Large intestine (tissue), 3 donors: ENCODE data around the gene BHLHE41. TPM values are rescaled to one million over a fixed set of nuclear protein-coding genes. Genes with fewer than 3 reads are reported as not detected.

Source experiments
- DNase-seq, 2 donors: peaks; one replicate each; pipeline versions ENCODE4 v3.0.0 to v3.0.0-alpha.2; 2013
- H3K27ac ChIP-seq: one replicate; pipeline ENCODE4 v1.5.1; 2013; ENCODE audit warnings: low read length
- H3K27me3 ChIP-seq: 2 replicates; pipeline ENCODE4 v1.6.1; 2013; ENCODE audit warnings: low read length; ENCODE audit not compliant: control insufficient read depth, insufficient read depth
- H3K36me3 ChIP-seq: 2 replicates; pipeline ENCODE4 v1.6.1; 2013; ENCODE audit warnings: low read length; ENCODE audit not compliant: control insufficient read depth, insufficient read depth
- H3K4me1 ChIP-seq: one replicate; pipeline ENCODE4 v1.6.1; 2013; ENCODE audit warnings: low read length; ENCODE audit not compliant: control insufficient read depth, insufficient read depth
- H3K4me3 ChIP-seq: one replicate; pipeline ENCODE4 v1.5.1; 2013; ENCODE audit warnings: low read length
- H3K9me3 ChIP-seq: one replicate; pipeline ENCODE4 v1.6.1; 2013; ENCODE audit warnings: mild to moderate bottlenecking, low read depth, low read length, moderate library complexity; ENCODE audit not compliant: control insufficient read depth
- WGBS: methylation state at CpG from one replicate; pipeline ENCODE4 v1.1.5; 2013; ENCODE audit warnings: low lambda C conversion rate; ENCODE audit not compliant: insufficient coverage; 5-methylcytosine and 5-hydroxymethylcytosine counted together
- polyA plus RNA-seq: library from polyadenylated mRNA; unstranded; fragments of 120-200 nt; gene quantifications from one replicate; pipeline ENCODE4 v1.2.1, GENCODE V29; 2013

BHLHE41 gene
- polyA plus RNA-seq, 1 donor, result 21.0 TPM

- Histone ChIP-seq H3K27ac (no peak overlapping the region), H3K9me3 (no peaks in the 10 kb centered on the region), H3K36me3 (no peaks in the 10 kb centered on the region), H3K4me1 (no peaks in the 10 kb centered on the region), H3K4me3 (no peak overlapping the region), H3K27me3 (peaks cover 10% of the 10 kb centered on the region)
- no peak for DNase-seq
- no CpG with 5 or more reads among the region's 5 CpGs for WGBS
These were observed 10.2 kb upstream of the BHLHE41 start for GRCh38 chr12:26135010-26135420.

GRCh38 chr12:26134540-26134939 is 9.7 kb upstream of the BHLHE41 start:
- no peak for DNase-seq
- Histone ChIP-seq H3K27me3 (peaks cover 13% of the 10 kb centered on the region), H3K27ac (no peak overlapping the region), H3K4me3 (no peak overlapping the region), H3K4me1 (no peaks in the 10 kb centered on the region), H3K36me3 (no peaks in the 10 kb centered on the region), H3K9me3 (no peaks in the 10 kb centered on the region)

DNA sequence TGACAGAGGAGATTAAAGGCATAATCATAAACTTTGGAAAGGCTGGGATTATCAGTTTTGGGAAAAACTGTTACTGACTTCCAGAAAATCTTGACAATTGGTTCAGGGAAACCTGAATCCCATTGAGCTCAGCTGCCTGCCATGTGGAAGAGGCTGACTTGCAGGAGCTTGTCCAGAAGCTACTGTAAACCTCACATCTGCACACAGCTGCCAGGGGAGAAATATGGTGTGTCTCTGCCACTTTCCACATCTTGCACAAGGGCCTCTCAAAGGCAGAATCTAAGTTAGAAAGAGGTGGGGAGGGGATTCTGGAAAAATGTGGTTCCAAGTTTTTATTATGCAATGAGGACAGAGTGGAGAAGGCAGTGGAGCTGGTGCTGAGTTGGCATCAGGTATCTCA is 8.7 kb upstream of the BHLHE41 start:
- Histone ChIP-seq H3K36me3 (no peaks in the 10 kb centered on the region), H3K27me3 (peaks cover 18% of the 10 kb centered on the region), H3K27ac (no peak overlapping the region), H3K4me3 (no peak overlapping the region), H3K4me1 (no peaks in the 10 kb centered on the region), H3K9me3 (no peaks in the 10 kb centered on the region)
- DNase-seq, result no peak

GRCh38 chr12:26132866-26133265 is 8.0 kb upstream of the BHLHE41 start:
- no peaks in the 10 kb centered on the region for H3K9me3 ChIP-seq
- DNase-seq, result no peak
- H3K4me3 ChIP-seq, result no peak overlapping the region
- no peak overlapping the region for H3K27ac ChIP-seq
- no peaks in the 10 kb centered on the region for H3K4me1 ChIP-seq
- WGBS, result no CpG with 5 or more reads among the region's 1 CpG
- H3K36me3 ChIP-seq, result no peaks in the 10 kb centered on the region
- peaks cover 24% of the 10 kb centered on the region for H3K27me3 ChIP-seq

DNA sequence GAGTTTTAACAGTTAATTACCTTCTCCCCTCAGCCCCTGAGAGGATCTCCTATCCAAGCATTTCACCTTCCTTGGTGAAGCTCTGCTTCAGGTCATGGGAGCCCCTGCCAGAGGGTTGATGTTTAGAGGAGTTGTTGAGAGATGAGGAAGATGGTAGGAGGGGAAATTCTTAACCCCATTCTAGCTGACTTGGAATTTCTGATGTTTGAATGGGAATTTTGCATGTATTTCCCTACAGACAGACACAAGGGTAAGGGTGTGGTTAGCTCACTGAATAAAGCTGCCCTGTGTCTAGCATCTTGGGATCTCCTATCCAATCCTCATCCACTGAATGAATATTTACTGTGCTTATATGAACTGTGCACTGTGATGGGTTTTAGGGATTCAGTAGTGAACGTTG is 7.1 kb upstream of the BHLHE41 start:
- no peaks in the 10 kb centered on the region for H3K9me3 ChIP-seq
- H3K27ac ChIP-seq, result no peak overlapping the region
- peaks cover 32% of the 10 kb centered on the region for H3K27me3 ChIP-seq
- DNase-seq, result no peak
- 83% methylated on average over 1 of the region's 1 CpG for WGBS
- peaks cover 1% of the 10 kb centered on the region for H3K4me1 ChIP-seq
- H3K36me3 ChIP-seq, result no peaks in the 10 kb centered on the region
- no peak overlapping the region for H3K4me3 ChIP-seq

- no peak overlapping the region for H3K27ac ChIP-seq
- no peaks in the 10 kb centered on the region for H3K36me3 ChIP-seq
- H3K4me3 ChIP-seq, result no peak overlapping the region
- no CpG with 5 or more reads among the region's 3 CpGs for WGBS
- H3K9me3 ChIP-seq, result no peaks in the 10 kb centered on the region
- peaks cover 34% of the 10 kb centered on the region for H3K27me3 ChIP-seq
- peaks cover 4% of the 10 kb centered on the region for H3K4me1 ChIP-seq
- DNase-seq, result no peak
These were observed 5.9 kb upstream of the BHLHE41 start for GRCh38 chr12:26130728-26131127.

GRCh38 chr12:26128168-26128567 is 3.3 kb upstream of the BHLHE41 start:
- Histone ChIP-seq H3K36me3 (no peaks in the 10 kb centered on the region), H3K27ac (no peak overlapping the region), H3K4me3 (no peak overlapping the region), H3K4me1 (peaks cover 4% of the 10 kb centered on the region), H3K27me3 (peaks cover 55% of the 10 kb centered on the region), H3K9me3 (no peaks in the 10 kb centered on the region)
- DNase-seq, result no peak

- no peak for DNase-seq
- H3K4me1 ChIP-seq, result peaks cover 4% of the 10 kb centered on the region
- H3K36me3 ChIP-seq, result no peaks in the 10 kb centered on the region
- peaks cover 62% of the 10 kb centered on the region for H3K27me3 ChIP-seq
- no peaks in the 10 kb centered on the region for H3K9me3 ChIP-seq
- no peak overlapping the region for H3K27ac ChIP-seq
- no peak overlapping the region for H3K4me3 ChIP-seq
- 54% methylated on average over 2 of the region's 2 CpGs for WGBS
These were observed 2.6 kb upstream of the BHLHE41 start for GRCh38 chr12:26127404-26127803.

GRCh38 chr12:26126340-26127284 is 1.8 kb upstream of the BHLHE41 start:
- Histone ChIP-seq H3K9me3 (no peaks in the 10 kb centered on the region), H3K27ac (peak overlapping the region; percentile 95), H3K36me3 (no peaks in the 10 kb centered on the region), H3K4me3 (peak overlapping the region; percentile 47), H3K4me1 (peaks cover 4% of the 10 kb centered on the region), H3K27me3 (peaks cover 61% of the 10 kb centered on the region)
- DNase-seq, result peak; percentile 80 to 90
- 50% methylated on average over 3 of the region's 60 CpGs for WGBS

DNA sequence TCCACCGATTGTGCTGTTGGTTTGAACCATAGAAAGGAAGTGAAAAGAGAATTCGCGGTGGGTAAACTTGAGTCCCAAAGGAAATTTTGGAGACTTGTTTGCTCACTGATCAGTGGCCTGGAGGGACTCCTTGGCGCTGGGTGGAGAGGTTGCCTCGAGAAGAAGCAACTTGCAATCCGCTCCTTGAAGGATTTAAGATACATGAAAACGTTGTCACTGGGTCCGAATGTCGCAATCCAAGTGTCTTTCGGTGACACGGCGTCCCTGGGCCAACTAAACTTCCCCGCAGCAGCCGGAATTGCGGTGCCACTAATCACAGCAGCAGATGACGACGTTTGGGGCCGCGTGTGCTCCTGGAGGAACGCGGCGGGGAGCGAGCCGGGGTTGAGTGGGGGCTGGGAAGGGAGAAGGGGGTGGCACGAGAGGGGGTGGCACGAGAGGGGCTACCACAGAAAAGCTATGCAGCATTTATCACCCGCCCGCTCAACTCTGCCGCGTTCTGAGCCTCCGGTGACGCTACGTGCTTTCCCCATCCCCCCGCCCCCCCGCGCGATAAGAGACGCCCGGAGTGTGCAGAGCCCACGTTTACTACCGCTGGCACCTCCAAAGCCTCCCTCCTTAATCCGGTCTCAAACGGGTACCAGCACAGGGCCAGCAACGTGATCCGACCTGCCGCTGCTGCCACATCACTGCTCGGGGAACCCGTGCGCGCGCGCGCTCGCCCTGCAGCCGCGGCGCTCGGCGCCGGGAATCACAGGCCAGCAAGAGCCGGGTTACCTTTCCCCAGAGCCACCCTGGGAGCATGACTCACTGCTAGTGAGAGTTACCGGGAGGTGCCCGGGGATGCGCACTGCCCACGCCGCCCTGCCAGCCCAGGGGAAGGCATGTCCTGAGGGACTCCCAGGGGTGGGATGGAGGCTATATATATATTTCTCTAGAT is 833 bp upstream of the BHLHE41 start:
- H3K27me3 ChIP-seq, result peaks cover 62% of the 10 kb centered on the region

More for the DNA sequence above, 833 bp upstream of the BHLHE41 start:
- Histone ChIP-seq H3K4me3 (peak overlapping the region; percentile 47), H3K27ac (peak overlapping the region; percentile 95), H3K9me3 (no peaks in the 10 kb centered on the region), H3K4me1 (peaks cover 4% of the 10 kb centered on the region), H3K36me3 (no peaks in the 10 kb centered on the region)
- peak; percentile 74 to 92 for DNase-seq
- no CpG with 5 or more reads among the region's 66 CpGs for WGBS
